Spleen (tissue), 7 donors: ENCODE measurements around the gene MYBPC1.

ENCODE experiments used
- CTCF ChIP-seq, 11 experiments: fragments of 200-600 bp in 7 of 11; fragments of 450-650 bp in 4 of 11; sonication (generic) in 4 of 11; IDR thresholded peaks in 8 of 11; conservative IDR thresholded peaks in 3 of 11; 1 replicate in 7 of 11; 2 replicates in 4 of 11; pipeline versions ENCODE4 v1.4.0 to v1.8.0; 2016 to 2021; ENCODE audit warnings: antibody characterized with exemption in 11 of 11, inconsistent platforms in 4 of 11, mild to moderate bottlenecking in 1 of 11
- POLR2AphosphoS5 ChIP-seq, 3 donors: sonication (generic); formaldehyde crosslinking; IDR thresholded peaks; one replicate each; pipeline ENCODE4 v1.5.1; 2017; ENCODE audit warnings: antibody characterized with exemption in 3 of 3
- donor health status: DM: no; HTN: no; CAD: no; lungs with moderate emphysema.
- donor health status: DM: no; HTN: no; CAD: no.
- donor health status: DM: no; HTN: no; CAD: no.

- TF ChIP-seq CTCF (IDR thresholded peaks at IDR 0.05 in 8 of 11, conservative IDR thresholded peaks at IDR 0.05 in 3 of 11), result no peak
- TF ChIP-seq POLR2AphosphoS5 (IDR thresholded peaks at IDR 0.05), result no peak
Observed at GRCh38 chr12:101703487-101703886, 108.7 kb downstream of the MYBPC1 start.
